ENCODE results near the gene SRM.

SRM gene

DNA sequence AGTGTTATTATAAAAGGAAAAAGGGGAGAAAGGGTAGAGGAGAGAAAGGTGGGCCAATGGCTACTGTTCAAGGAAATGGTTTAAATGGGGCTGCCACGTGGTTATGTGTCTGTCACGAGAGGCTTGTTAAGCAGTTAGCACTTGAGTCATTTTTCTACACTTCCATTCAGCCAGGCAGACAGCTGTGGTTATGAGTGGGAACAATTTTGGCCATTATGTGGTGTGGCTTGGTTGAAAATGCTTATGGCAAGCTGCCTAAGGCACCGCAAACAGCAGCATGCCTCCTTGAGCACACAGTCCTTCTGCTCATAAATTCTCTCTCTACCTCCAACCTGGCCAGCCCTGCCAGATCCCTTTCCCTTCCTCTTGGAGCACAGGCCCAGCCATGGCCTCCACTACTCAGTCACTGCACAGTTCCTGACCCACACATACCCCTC, 3.2 kb upstream of the SRM start:
- H3K27ac ChIP-seq = peak overlapping the region; percentile 37; the same call in 1 of the 2 replicates
- TF ChIP-seq, protein P1, sequence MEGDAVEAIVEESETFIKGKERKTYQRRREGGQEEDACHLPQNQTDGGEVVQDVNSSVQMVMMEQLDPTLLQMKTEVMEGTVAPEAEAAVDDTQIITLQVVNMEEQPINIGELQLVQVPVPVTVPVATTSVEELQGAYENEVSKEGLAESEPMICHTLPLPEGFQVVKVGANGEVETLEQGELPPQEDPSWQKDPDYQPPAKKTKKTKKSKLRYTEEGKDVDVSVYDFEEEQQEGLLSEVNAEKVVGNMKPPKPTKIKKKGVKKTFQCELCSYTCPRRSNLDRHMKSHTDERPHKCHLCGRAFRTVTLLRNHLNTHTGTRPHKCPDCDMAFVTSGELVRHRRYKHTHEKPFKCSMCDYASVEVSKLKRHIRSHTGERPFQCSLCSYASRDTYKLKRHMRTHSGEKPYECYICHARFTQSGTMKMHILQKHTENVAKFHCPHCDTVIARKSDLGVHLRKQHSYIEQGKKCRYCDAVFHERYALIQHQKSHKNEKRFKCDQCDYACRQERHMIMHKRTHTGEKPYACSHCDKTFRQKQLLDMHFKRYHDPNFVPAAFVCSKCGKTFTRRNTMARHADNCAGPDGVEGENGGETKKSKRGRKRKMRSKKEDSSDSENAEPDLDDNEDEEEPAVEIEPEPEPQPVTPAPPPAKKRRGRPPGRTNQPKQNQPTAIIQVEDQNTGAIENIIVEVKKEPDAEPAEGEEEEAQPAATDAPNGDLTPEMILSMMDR (IDR thresholded peaks at IDR 0.05) = no peak
- no peak for TF ChIP-seq ZFX (IDR thresholded peaks at IDR 0.05; ENCODE audit: borderline replicate concordance)

DNA sequence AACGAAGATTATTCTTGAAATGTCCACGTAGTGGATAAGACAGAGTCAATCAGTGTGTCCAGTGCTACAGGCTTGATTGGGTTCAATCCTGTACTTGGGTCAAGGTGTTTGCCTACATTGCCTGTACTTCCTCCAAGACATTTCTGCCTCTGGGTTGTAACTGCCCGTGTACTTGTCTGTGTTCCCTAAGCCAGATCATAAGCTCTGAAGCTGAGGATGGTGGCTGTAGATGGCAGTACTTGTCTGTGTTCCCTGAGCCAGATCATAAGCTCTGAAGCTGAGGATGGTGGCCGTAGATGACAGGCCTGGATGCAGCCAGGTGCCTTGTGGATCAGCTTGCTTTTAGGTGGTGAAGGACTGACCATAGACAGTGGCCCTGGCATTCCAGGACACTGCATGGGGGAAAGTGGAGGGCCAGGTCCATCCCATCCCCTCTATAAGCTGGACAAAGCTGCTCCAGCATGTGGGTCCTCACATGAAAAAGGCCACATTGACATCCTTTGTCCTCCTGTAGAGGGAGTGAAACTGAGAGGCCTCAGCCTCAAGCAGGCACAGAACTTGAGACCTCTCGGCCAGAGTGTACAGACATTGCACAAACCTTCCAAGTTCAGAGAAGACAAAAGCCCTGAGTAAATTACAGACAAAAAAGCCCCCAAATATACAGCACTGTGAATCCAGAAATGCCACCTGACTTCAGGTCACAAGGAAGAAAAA, 2.0 kb upstream of the SRM start:
- H3K27ac ChIP-seq = peak overlapping the region; percentile 78
- TF ChIP-seq, protein P1 (IDR thresholded peaks at IDR 0.05) = no peak
- TF ChIP-seq ZFX (IDR thresholded peaks at IDR 0.05; ENCODE audit: borderline replicate concordance) = no peak

DNA sequence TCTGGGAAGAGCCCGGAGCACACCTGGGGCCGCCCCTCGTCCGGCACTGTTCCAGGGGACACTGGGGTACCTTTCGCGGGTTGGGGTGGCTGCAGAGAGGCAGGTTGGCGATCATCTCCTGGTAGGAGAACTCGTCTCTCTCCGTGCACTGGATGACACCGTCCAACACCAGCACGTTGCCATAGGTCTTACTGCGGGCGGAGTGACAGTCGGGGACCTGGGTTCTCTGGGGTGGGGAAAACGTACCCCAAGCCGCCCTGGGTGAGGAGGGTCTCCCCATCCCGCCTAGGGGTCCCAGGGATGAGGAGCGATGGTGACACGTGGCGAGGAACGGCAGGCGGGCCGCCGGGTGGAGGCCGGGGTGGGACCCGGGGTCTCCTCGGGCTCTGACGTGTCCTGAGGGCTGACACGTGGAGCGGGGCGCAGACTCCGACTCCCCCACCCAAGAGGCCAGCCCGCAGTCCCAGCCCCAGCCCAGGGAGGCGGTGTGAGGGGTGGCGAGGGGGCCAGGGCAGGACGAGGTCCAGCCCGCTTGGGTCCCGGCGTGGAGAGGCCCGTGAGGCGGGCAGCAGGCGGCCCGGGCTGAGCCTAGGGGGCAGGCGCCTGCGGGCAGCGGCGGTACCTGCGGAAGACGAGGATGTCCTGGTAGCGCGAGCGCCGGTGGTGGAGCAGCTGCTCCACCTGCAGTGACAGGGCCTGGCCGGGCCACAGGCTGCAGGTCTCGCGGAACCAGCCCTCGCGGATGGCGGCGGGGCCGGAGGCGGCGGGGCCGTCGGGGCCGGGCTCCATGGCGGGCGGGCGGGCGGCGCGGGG, 457 bp downstream of the SRM start:
- H3K27ac ChIP-seq = peak overlapping the region; percentile 78

DNA sequence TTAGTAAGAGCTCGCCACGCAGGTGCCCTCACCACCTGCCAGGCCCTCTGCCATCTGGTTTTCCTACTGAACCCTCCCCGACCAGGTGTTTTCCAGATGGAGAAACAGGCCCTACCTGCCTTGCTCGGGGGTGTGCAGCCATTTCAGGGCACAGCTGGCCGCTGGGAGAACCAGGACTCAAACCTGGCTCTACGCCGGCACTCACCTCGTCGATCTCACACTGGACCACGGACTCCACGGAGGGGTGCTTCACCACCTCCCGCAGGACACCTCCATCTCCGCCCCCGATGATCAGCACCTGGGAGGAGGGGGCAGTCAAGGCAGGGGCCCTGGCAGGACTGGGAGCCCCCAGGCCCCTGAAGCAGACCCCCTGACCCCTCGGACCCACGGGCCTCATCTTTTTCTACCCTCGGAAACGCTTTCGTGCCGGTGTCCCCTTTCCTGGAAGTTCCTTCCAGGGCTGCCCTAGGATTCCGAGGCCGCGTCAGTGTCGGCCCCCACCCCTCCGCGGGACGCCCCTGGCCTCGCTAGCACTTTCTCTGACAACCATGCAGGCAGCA, 1.1 kb downstream of the SRM start:
- TF ChIP-seq, protein P1 (IDR thresholded peaks at IDR 0.05) = no peak
- no peak for TF ChIP-seq ZFX (IDR thresholded peaks at IDR 0.05; ENCODE audit: borderline replicate concordance)
- H3K27ac ChIP-seq = peak overlapping the region; percentile 78

More for the DNA sequence above, 457 bp downstream of the SRM start:
- TF ChIP-seq, protein P1 (IDR thresholded peaks at IDR 0.05) = no peak
- no peak for TF ChIP-seq ZFX (IDR thresholded peaks at IDR 0.05; ENCODE audit: borderline replicate concordance)

DNA sequence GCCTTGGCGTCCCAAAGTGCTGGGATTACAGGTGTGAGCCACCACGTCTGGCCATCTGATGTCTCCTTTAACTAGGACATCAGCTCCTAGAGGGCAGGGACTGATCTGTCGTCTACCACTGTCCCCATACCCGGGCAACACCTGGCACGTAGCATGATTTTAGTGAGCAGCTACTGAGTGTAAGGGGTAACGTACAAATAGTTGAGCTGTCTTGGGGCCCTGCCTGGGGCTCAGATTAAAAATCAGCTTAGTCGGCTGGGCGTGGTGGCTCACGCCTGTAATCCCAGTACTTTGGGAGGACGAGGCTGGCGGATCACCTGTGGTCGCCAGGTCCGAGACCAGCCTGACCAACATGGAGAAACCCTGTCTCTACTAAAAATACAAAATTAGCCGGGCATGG, 1.8 kb downstream of the SRM start:
- TF ChIP-seq ZFX (IDR thresholded peaks at IDR 0.05; ENCODE audit: borderline replicate concordance) = no peak
- TF ChIP-seq, protein P1 (IDR thresholded peaks at IDR 0.05) = no peak
- peak overlapping the region; percentile 78 for H3K27ac ChIP-seq

DNA sequence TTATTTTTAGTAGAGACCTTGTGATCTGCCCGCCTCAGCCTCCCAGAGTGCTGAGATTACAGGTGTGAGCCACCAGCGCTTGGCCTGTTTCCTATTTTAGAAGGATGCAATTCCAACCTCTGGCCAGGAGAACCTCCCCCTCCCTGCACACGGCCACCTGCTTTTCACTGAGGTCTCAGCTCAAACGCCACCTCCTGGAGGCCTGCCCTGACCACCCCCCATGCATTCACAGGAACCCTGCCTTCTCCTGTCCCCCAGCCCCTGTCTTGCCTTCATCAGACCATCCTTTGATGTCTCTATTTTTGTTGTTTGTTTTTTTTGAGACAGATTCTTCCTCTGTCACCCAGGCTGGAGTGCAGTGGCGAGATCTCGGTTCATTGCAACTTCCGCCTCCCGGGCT, 2.3 kb downstream of the SRM start:
- TF ChIP-seq, protein P1 (IDR thresholded peaks at IDR 0.05) = no peak
- no peak for TF ChIP-seq ZFX (IDR thresholded peaks at IDR 0.05; ENCODE audit: borderline replicate concordance)
- no peak overlapping the region for H3K27ac ChIP-seq
